Suprapubic skin (tissue), 4 donors: ENCODE measurements around the gene DYRK4.

Experiments used
- POLR2A ChIP-seq, 2 donors: fragments of 450-650 bp; IDR thresholded peaks; one replicate each; pipeline ENCODE4 v1.6.1; 2017; ENCODE audit warnings: antibody characterized with exemption in 2 of 2, mild to moderate bottlenecking in 2 of 2, moderate library complexity in 2 of 2
- POLR2AphosphoS5 ChIP-seq, 3 donors: sonication (generic); formaldehyde crosslinking; IDR thresholded peaks; one replicate each; pipeline ENCODE4 v1.6.1; 2017; ENCODE audit warnings: antibody characterized with exemption in 3 of 3
- TF ChIP-seq, protein P1 (sequence below), 2 donors: fragments of 200-600 bp in 1 of 2; fragments of 450-650 bp in 1 of 2; sonication (generic) in 1 of 2; IDR thresholded peaks; one replicate each; pipeline ENCODE4 v1.5.1; 2016 to 2019; ENCODE audit warnings: antibody characterized with exemption in 2 of 2, mild to moderate bottlenecking in 1 of 2, moderate library complexity in 1 of 2

DNA sequence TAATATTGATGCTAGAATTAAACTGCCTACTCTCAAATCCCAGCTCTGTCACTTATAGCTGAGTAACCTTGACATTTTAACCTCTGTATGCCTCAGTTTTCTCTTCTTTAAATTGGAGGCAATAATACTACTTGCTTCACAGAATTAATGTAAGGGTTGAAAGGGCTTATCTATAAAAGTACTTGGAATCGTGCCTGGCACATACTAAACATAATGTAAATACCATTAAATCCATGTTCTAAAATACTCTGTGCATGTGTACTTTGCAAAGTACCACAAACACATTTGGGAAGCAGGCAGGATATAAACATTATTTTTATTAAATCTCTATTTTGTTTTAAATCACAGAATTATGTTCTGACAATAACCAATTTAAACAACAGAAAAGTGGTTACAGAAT, 41.9 kb downstream of the DYRK4 start:
- TF ChIP-seq, protein P1, sequence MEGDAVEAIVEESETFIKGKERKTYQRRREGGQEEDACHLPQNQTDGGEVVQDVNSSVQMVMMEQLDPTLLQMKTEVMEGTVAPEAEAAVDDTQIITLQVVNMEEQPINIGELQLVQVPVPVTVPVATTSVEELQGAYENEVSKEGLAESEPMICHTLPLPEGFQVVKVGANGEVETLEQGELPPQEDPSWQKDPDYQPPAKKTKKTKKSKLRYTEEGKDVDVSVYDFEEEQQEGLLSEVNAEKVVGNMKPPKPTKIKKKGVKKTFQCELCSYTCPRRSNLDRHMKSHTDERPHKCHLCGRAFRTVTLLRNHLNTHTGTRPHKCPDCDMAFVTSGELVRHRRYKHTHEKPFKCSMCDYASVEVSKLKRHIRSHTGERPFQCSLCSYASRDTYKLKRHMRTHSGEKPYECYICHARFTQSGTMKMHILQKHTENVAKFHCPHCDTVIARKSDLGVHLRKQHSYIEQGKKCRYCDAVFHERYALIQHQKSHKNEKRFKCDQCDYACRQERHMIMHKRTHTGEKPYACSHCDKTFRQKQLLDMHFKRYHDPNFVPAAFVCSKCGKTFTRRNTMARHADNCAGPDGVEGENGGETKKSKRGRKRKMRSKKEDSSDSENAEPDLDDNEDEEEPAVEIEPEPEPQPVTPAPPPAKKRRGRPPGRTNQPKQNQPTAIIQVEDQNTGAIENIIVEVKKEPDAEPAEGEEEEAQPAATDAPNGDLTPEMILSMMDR (IDR thresholded peaks at IDR 0.05), result no peak
- TF ChIP-seq POLR2AphosphoS5 (IDR thresholded peaks at IDR 0.05) (no peak), POLR2A (IDR thresholded peaks at IDR 0.05) (no peak)
